ENCODE results near the gene XRRA1. TPM values are rescaled to one million over a fixed set of nuclear protein-coding genes. Genes with fewer than 3 reads are reported as not detected.

Gene XRRA1
- total RNA-seq, 1 donor = 9.8 TPM

- no peaks in the 10 kb centered on the region for H3K79me2 ChIP-seq (ENCODE audit: insufficient read depth, low read length)
- no peaks in the 10 kb centered on the region for H3K9me3 ChIP-seq (ENCODE audit: low read depth, low read length)
- peak overlapping the region; percentile 45 for H3K27ac ChIP-seq (ENCODE audit: low read depth, low read length)
- H3K4me3 ChIP-seq (ENCODE audit: insufficient read depth, low read length) = no peak overlapping the region
- H2AFZ ChIP-seq (ENCODE audit: low read length) = no peak overlapping the region
- TF ChIP-seq CTCF (IDR thresholded peaks at IDR 0.05; ENCODE audit: extremely low read depth, low read depth, low read length) = no peak
- H3K36me3 ChIP-seq (ENCODE audit: insufficient read depth, low read length) = peaks cover 35% of the 10 kb centered on the region
- no peak for DNase-seq (ENCODE audit: insufficient read length, low spot score, missing footprints)
- H3K27me3 ChIP-seq (ENCODE audit: insufficient read depth, low read length) = no peaks in the 10 kb centered on the region
- peaks cover 3% of the 10 kb centered on the region for H4K20me1 ChIP-seq (ENCODE audit: insufficient read depth, low read length)
- H3K4me2 ChIP-seq (ENCODE audit: insufficient read depth, low read length) = no peak overlapping the region
- peaks cover 16% of the 10 kb centered on the region for H3K4me1 ChIP-seq (ENCODE audit: insufficient read depth, low read length)
Observed at GRCh38 chr11:74932169-74932568, 16.7 kb downstream of the XRRA1 start.

- peak; percentile 92 for TF ChIP-seq CTCF (IDR thresholded peaks at IDR 0.05; ENCODE audit: extremely low read depth, low read depth, low read length)
- Histone ChIP-seq H3K27me3 (ENCODE audit: insufficient read depth, low read length) (no peaks in the 10 kb centered on the region), H4K20me1 (ENCODE audit: insufficient read depth, low read length) (peaks cover 7% of the 10 kb centered on the region), H3K4me3 (ENCODE audit: insufficient read depth, low read length) (no peak overlapping the region), H3K4me1 (ENCODE audit: insufficient read depth, low read length) (peaks cover 40% of the 10 kb centered on the region), H3K36me3 (ENCODE audit: insufficient read depth, low read length) (peaks cover 13% of the 10 kb centered on the region), H2AFZ (ENCODE audit: low read length) (no peak overlapping the region), H3K9me3 (ENCODE audit: low read depth, low read length) (no peaks in the 10 kb centered on the region), H3K27ac (ENCODE audit: low read depth, low read length) (no peak overlapping the region), H3K4me2 (ENCODE audit: insufficient read depth, low read length) (no peak overlapping the region), H3K79me2 (ENCODE audit: insufficient read depth, low read length) (no peaks in the 10 kb centered on the region)
- DNase-seq (ENCODE audit: insufficient read length, low spot score, missing footprints) = peak; percentile 70
Observed at GRCh38 chr11:74929431-74930363, 19.2 kb downstream of the XRRA1 start.

- H3K4me2 ChIP-seq (ENCODE audit: insufficient read depth, low read length) = no peak overlapping the region
- H3K4me1 ChIP-seq (ENCODE audit: insufficient read depth, low read length) = peaks cover 35% of the 10 kb centered on the region
- no peaks in the 10 kb centered on the region for H3K79me2 ChIP-seq (ENCODE audit: insufficient read depth, low read length)
- H3K36me3 ChIP-seq (ENCODE audit: insufficient read depth, low read length) = peaks cover 4% of the 10 kb centered on the region
- no peaks in the 10 kb centered on the region for H3K9me3 ChIP-seq (ENCODE audit: low read depth, low read length)
- no peak overlapping the region for H3K4me3 ChIP-seq (ENCODE audit: insufficient read depth, low read length)
- no peak for TF ChIP-seq CTCF (IDR thresholded peaks at IDR 0.05; ENCODE audit: extremely low read depth, low read depth, low read length)
- DNase-seq (ENCODE audit: insufficient read length, low spot score, missing footprints) = no peak
- peaks cover 7% of the 10 kb centered on the region for H4K20me1 ChIP-seq (ENCODE audit: insufficient read depth, low read length)
- no peaks in the 10 kb centered on the region for H3K27me3 ChIP-seq (ENCODE audit: insufficient read depth, low read length)
- H2AFZ ChIP-seq (ENCODE audit: low read length) = no peak overlapping the region
- no peak overlapping the region for H3K27ac ChIP-seq (ENCODE audit: low read depth, low read length)
Observed at GRCh38 chr11:74927496-74927895, 21.4 kb downstream of the XRRA1 start.

- peak overlapping the region; percentile 24 for H3K4me2 ChIP-seq (ENCODE audit: insufficient read depth, low read length)
- TF ChIP-seq CTCF (IDR thresholded peaks at IDR 0.05; ENCODE audit: extremely low read depth, low read depth, low read length) = no peak
Observed at GRCh38 chr11:74926304-74927030, 22.4 kb downstream of the XRRA1 start.

More at GRCh38 chr11:74926304-74927030, 22.4 kb downstream of the XRRA1 start:
- no peaks in the 10 kb centered on the region for H3K27me3 ChIP-seq (ENCODE audit: insufficient read depth, low read length)
- no peaks in the 10 kb centered on the region for H3K79me2 ChIP-seq (ENCODE audit: insufficient read depth, low read length)
- peaks cover 7% of the 10 kb centered on the region for H4K20me1 ChIP-seq (ENCODE audit: insufficient read depth, low read length)
- peak overlapping the region; percentile 35 for H3K27ac ChIP-seq (ENCODE audit: low read depth, low read length)
- no peak for DNase-seq (ENCODE audit: insufficient read length, low spot score, missing footprints)
- H2AFZ ChIP-seq (ENCODE audit: low read length) = no peak overlapping the region
- H3K4me3 ChIP-seq (ENCODE audit: insufficient read depth, low read length) = no peak overlapping the region
- peaks cover 29% of the 10 kb centered on the region for H3K4me1 ChIP-seq (ENCODE audit: insufficient read depth, low read length)
- peaks cover 4% of the 10 kb centered on the region for H3K36me3 ChIP-seq (ENCODE audit: insufficient read depth, low read length)
- no peaks in the 10 kb centered on the region for H3K9me3 ChIP-seq (ENCODE audit: low read depth, low read length)
